IMR-90 (cell line): ENCODE data around the gene COCH. TPM values are rescaled to one million over a fixed set of nuclear protein-coding genes. Genes with fewer than 3 reads are reported as not detected.

Source experiments
- ATAC-seq: fragments of 200-7000 bp; cut with Tn5 transposase; 2 replicates; pipeline ENCODE4 v1.9.1; 2020; ENCODE audit warnings: low read depth, mild to moderate bottlenecking, moderate library complexity
- BruUV-seq: library from RNA; stranded (reverse); fragments of 400-500 nt; replicated peaks from 2 replicates; lab custom pipeline; 2021; lab: Mats Ljungman, UMichigan
- CTCF ChIA-PET: fragments of 300-600 bp; formaldehyde crosslinking; extraction: SDS; loops from one replicate; lab custom pipeline; 2021; ENCODE audit warnings: antibody characterized with exemption; lab: Yijun Ruan, JAX
- POLR2A ChIA-PET: fragments of 300-600 bp; sonication (Branson Sonifier 250); formaldehyde crosslinking; loops from one replicate; lab custom pipeline; 2022; ENCODE audit warnings: antibody characterized with exemption; ENCODE audit not compliant: unreplicated experiment; lab: Charles Lee
- DNase-seq: peaks from one replicate; pipeline ENCODE4 v3.0.0; 2013
- H2AFZ ChIP-seq: replicated peaks from 2 replicates; pipeline ENCODE3; 2013; ENCODE audit warnings: low read length, mild to moderate bottlenecking; ENCODE audit not compliant: poor library complexity
- H2AK5ac ChIP-seq: 2 replicates; pipeline ENCODE4 v1.6.1; 2013; ENCODE audit warnings: low read depth, low read length, inconsistent platforms
- H2AK9ac ChIP-seq: replicated peaks from 2 replicates; pipeline ENCODE3; 2013; ENCODE audit warnings: mild to moderate bottlenecking, low read depth, low read length, moderate library complexity; ENCODE audit not compliant: poor library complexity
- H2BK120ac ChIP-seq: 2 replicates; pipeline ENCODE4 v1.6.1; 2013; ENCODE audit warnings: low read depth, low read length, inconsistent platforms
- H2BK15ac ChIP-seq: 3 replicates; pipeline ENCODE4 v1.6.1; 2013; ENCODE audit warnings: low read depth, low read length, inconsistent platforms
- H2BK20ac ChIP-seq: 2 replicates; pipeline ENCODE4 v1.6.1; 2013; ENCODE audit warnings: low read depth, mild to moderate bottlenecking, inconsistent platforms, low read length, moderate library complexity
- H2BK5ac ChIP-seq: 2 replicates; pipeline ENCODE4 v1.6.1; 2013; ENCODE audit warnings: mild to moderate bottlenecking, low read depth, low read length, inconsistent platforms; ENCODE audit not compliant: poor library complexity, severe bottlenecking
- H3K14ac ChIP-seq: replicated peaks from 2 replicates; pipeline ENCODE4 v1.6.1; 2013; ENCODE audit warnings: low read depth, low read length, inconsistent platforms
- H3K18ac ChIP-seq: 2 replicates; pipeline ENCODE4 v1.6.1; 2013; ENCODE audit warnings: low read depth, low read length, control low read depth
- H3K23ac ChIP-seq: 2 replicates; pipeline ENCODE4 v1.6.1; 2013; ENCODE audit warnings: low read depth, low read length, inconsistent platforms
- H3K27ac ChIP-seq: 2 replicates; pipeline ENCODE4 v1.5.1; 2013; ENCODE audit warnings: mild to moderate bottlenecking, control low read depth, low read length; ENCODE audit not compliant: insufficient read depth
- H3K27me3 ChIP-seq: 2 replicates; pipeline ENCODE4 v1.6.1; 2013; ENCODE audit warnings: low read length; ENCODE audit not compliant: control insufficient read depth, insufficient read depth
- H3K36me3 ChIP-seq: 2 replicates; pipeline ENCODE4 v1.6.1; 2013; ENCODE audit warnings: low read length, mixed read lengths; ENCODE audit not compliant: control insufficient read depth, insufficient read depth
- H3K4ac ChIP-seq: 2 replicates; pipeline ENCODE4 v1.6.1; 2013; ENCODE audit warnings: low read depth, low read length, inconsistent platforms
- H3K4me1 ChIP-seq: 2 replicates; pipeline ENCODE4 v1.6.1; 2013; ENCODE audit warnings: low read length, mixed read lengths; ENCODE audit not compliant: control insufficient read depth, insufficient read depth
- H3K4me2 ChIP-seq: 2 replicates; pipeline ENCODE4 v1.6.1; 2013; ENCODE audit warnings: low read depth, mild to moderate bottlenecking, control low read depth, low read length, moderate library complexity
- H3K4me3 ChIP-seq: 2 replicates; pipeline ENCODE4 v1.5.1; 2013; ENCODE audit warnings: low read depth, mild to moderate bottlenecking, control low read depth, low read length, moderate library complexity; ENCODE audit not compliant: insufficient read depth
- H3K56ac ChIP-seq: 2 replicates; pipeline ENCODE4 v1.6.1; 2013; ENCODE audit warnings: low read length, inconsistent platforms; ENCODE audit not compliant: insufficient read depth; ENCODE audit errors: extremely low read depth
- H3K79me1 ChIP-seq, 2 experiments: 2 replicates each; pipeline ENCODE4 v1.6.1; 2013; ENCODE audit warnings: low read length in 2 of 2, inconsistent platforms in 1 of 2, low read depth in 1 of 2
- H3K9ac ChIP-seq: 2 replicates; pipeline ENCODE4 v1.6.1; 2013; ENCODE audit warnings: low read depth, low read length, control low read depth
- H3K9me1 ChIP-seq: 2 replicates; pipeline ENCODE4 v1.6.1; 2013; ENCODE audit warnings: low read length, inconsistent platforms; ENCODE audit not compliant: insufficient read depth
- H3K9me3 ChIP-seq: 2 replicates; pipeline ENCODE4 v1.6.1; 2013; ENCODE audit warnings: low read length; ENCODE audit not compliant: control insufficient read depth, insufficient read depth
- H4K20me1 ChIP-seq: 2 replicates; pipeline ENCODE4 v1.6.1; 2013; ENCODE audit warnings: low read length, inconsistent platforms; ENCODE audit not compliant: insufficient read depth
- H4K5ac ChIP-seq: 2 replicates; pipeline ENCODE4 v1.6.1; 2013; ENCODE audit warnings: mild to moderate bottlenecking, low read depth, low read length, control low read depth
- H4K8ac ChIP-seq, 2 experiments: 2 replicates each; pipeline ENCODE4 v1.6.1; 2013; ENCODE audit warnings: low read depth in 2 of 2, low read length in 2 of 2, control low read depth in 1 of 2, inconsistent platforms in 1 of 2
- H4K91ac ChIP-seq: 2 replicates; pipeline ENCODE4 v1.6.1; 2013; ENCODE audit warnings: low read depth, low read length, inconsistent platforms; ENCODE audit not compliant: insufficient read depth
- BHLHE40 ChIP-seq: fragments of 150-350 bp; IDR thresholded peaks from 2 replicates; pipeline ENCODE4 v1.6.1; 2016; ENCODE audit warnings: mild to moderate bottlenecking, low read depth, low read length
- CHD1 ChIP-seq: IDR thresholded peaks from 2 replicates; pipeline ENCODE4 v1.6.1; 2012; ENCODE audit warnings: low read depth, low read length, improper control_type of control experiment
- MAFK ChIP-seq: IDR thresholded peaks from 2 replicates; pipeline ENCODE4 v1.6.1; 2012; ENCODE audit warnings: low read depth, low read length, improper control_type of control experiment
- MAZ ChIP-seq: IDR thresholded peaks from 2 replicates; pipeline ENCODE4 v1.6.1; 2012; ENCODE audit warnings: low read depth, mild to moderate bottlenecking, low read length, improper control_type of control experiment, moderate library complexity, borderline replicate concordance
- SMC3 ChIP-seq: fragments of 150-350 bp; IDR thresholded peaks from 2 replicates; pipeline ENCODE4 v1.6.1; 2016; ENCODE audit warnings: low read depth, mild to moderate bottlenecking, antibody characterized with exemption, low read length, moderate library complexity
- WGBS, 2 experiments: methylation state at CpG; one replicate each; pipeline versions ENCODE4 v1.1.5 to v1.1.7; 2013; ENCODE audit warnings: missing lambda C conversion rate in 2 of 2; ENCODE audit not compliant: insufficient read length in 1 of 2; ENCODE audit errors: extremely low coverage in 2 of 2; 5-methylcytosine and 5-hydroxymethylcytosine counted together
- dilution Hi-C: fragments of 300-500 bp; cut with HindIII; formaldehyde crosslinking; loops from one replicate; pipeline ENCODE4 v1.14.3; 2018; ENCODE audit warnings: low sequenced_read_pairs; ENCODE audit not compliant: unreplicated experiment
- in situ Hi-C: fragments of 300-500 bp; cut with MboI; formaldehyde crosslinking; loops from 3 replicates; pipeline ENCODE4 v1.14.3; 2019; ENCODE audit warnings: low sequenced_read_pairs, inconsistent platforms, mixed read lengths
- intact Hi-C: fragments of 100-400 bp; cut with micrococcal nuclease; formaldehyde crosslinking; loops from 2 replicates; pipeline ENCODE4 v1.10.0; 2022
- polyA plus RNA-seq, 3 experiments: library from polyadenylated mRNA; depleted of rRNA; stranded (reverse); fragments of >200 nt; gene quantifications; 2 replicates each; pipeline ENCODE4 v1.2.3, GENCODE V29; 2012; ENCODE audit warnings: low replicate concordance in 1 of 3
- total RNA-seq: library from RNA; depleted of rRNA; stranded (reverse); fragments of >200 nt; gene quantifications from 2 replicates; pipeline ENCODE4 v1.2.3, GENCODE V29; 2012
- TF ChIP-seq, protein P1 (sequence below): fragments of 150-350 bp; IDR thresholded peaks from 2 replicates; pipeline ENCODE4 v1.6.1; 2017; ENCODE audit warnings: mild to moderate bottlenecking, antibody characterized with exemption, low read length, low read depth

COCH gene
- total and polyA plus RNA-seq, 2 of the 4 experiments (the other 2 are of a cell fraction) = 0.17 to 0.18 TPM

DNA sequence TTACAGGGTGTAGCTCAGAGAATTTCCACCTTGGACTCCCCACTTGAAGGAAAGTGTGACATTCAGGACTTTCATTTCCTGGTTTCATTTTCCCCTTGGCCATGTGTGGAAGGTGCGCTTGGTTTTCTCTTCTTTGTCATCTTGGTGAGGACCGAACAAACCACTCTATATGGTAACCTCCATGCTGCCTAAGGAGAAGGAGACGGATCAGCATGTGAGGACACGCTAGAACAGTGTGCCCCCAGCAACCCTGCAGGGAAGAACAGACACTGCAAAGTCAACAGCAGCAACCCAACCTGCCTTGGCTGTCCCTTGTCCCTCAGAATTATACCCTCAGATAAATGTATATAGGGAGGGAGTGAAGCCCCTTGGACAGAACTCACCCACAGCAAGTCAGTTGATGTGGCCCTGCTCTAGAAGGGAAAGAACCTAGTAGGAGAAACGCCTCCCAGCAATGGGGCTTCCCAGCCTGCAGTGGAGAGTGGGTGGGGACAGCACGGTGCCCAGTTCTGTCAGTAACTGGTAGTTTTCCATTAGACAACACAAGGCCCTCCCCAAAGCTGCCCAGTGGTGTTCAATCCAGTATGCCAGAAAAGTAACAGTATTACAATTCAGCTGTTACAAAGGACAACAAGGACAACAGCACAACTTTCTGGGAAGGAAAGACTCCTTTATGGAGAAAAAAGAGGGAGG is 18.9 kb upstream of the COCH start:
- H4K5ac ChIP-seq = no peak overlapping the region
- no peak overlapping the region for H4K91ac ChIP-seq
- no peak overlapping the region for H3K23ac ChIP-seq
- H3K18ac ChIP-seq = no peak overlapping the region
- H3K36me3 ChIP-seq = no peaks in the 10 kb centered on the region
- no peaks in the 10 kb centered on the region for H3K9me1 ChIP-seq
- no peak overlapping the region for H3K4me3 ChIP-seq
- DNase-seq = no peak
- BruUV-seq = no TSS peak
- H2AFZ ChIP-seq = no peak overlapping the region
- no peak overlapping the region for H3K4me2 ChIP-seq
- no peaks in the 10 kb centered on the region for H3K9me3 ChIP-seq
- H2AK5ac ChIP-seq = no peak overlapping the region
- no peak overlapping the region for H2BK5ac ChIP-seq
- no peak overlapping the region for H3K14ac ChIP-seq
- no peaks in the 10 kb centered on the region for H3K4me1 ChIP-seq
- no peak overlapping the region for H2AK9ac ChIP-seq
- H3K79me1 ChIP-seq = no peaks in the 10 kb centered on the region
- H3K4ac ChIP-seq = no peak overlapping the region
- no peak for ATAC-seq
- no peak overlapping the region for H4K8ac ChIP-seq
- no peaks in the 10 kb centered on the region for H4K20me1 ChIP-seq
- dilution Hi-C loops (no loop called here), in situ Hi-C loops (no loop called here), intact Hi-C loops (no loop called here)
- no peak overlapping the region for H3K9ac ChIP-seq
- H3K27me3 ChIP-seq = peaks cover 6% of the 10 kb centered on the region; the same call in 1 of the 2 replicates
- no peak overlapping the region for H2BK15ac ChIP-seq
- no peak overlapping the region for H2BK20ac ChIP-seq
- no peak overlapping the region for H3K56ac ChIP-seq
- CTCF ChIA-PET = no interaction called here
- no peak overlapping the region for H3K27ac ChIP-seq
- no CpG with 5 or more reads among the region's 6 CpGs for WGBS, 2 experiments
- TF ChIP-seq MAZ = no peak
- no peak for TF ChIP-seq BHLHE40
- TF ChIP-seq, protein P1, sequence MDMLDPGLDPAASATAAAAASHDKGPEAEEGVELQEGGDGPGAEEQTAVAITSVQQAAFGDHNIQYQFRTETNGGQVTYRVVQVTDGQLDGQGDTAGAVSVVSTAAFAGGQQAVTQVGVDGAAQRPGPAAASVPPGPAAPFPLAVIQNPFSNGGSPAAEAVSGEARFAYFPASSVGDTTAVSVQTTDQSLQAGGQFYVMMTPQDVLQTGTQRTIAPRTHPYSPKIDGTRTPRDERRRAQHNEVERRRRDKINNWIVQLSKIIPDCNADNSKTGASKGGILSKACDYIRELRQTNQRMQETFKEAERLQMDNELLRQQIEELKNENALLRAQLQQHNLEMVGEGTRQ = no peak
- no peak for TF ChIP-seq CHD1
- no peak for TF ChIP-seq MAFK
- no peak for TF ChIP-seq SMC3
- H2BK120ac ChIP-seq = no peak overlapping the region
- POLR2A ChIA-PET = no interaction called here
